NOMO-1 treated with dmso at 0.1 percent for 144 hours (cell line): ENCODE measurements around the gene KRT76.

Source experiments
- DNase-seq: peaks from one replicate; lab custom pipeline; 2025; ENCODE audit not compliant: unreplicated experiment; lab: John Stamatoyannopoulos, UW

Gene KRT76

GRCh38 chr12:52742196-52742580 lies 35.0 kb downstream of the KRT76 start:
- DNase-seq = no peak

GRCh38 chr12:52741375-52742195 lies 35.6 kb downstream of the KRT76 start:
- DNase-seq = peak; percentile 11

GRCh38 chr12:52740584-52740983 lies 36.6 kb downstream of the KRT76 start:
- no peak for DNase-seq

- no peak for DNase-seq
Measured at GRCh38 chr12:52739963-52740362, 37.2 kb downstream of the KRT76 start.

GRCh38 chr12:52735816-52736632 lies 41.1 kb downstream of the KRT76 start:
- DNase-seq = no peak

GRCh38 chr12:52735106-52735505 lies 42.0 kb downstream of the KRT76 start:
- DNase-seq = no peak

GRCh38 chr12:52730793-52731192 lies 46.4 kb downstream of the KRT76 start:
- no peak for DNase-seq

- DNase-seq = no peak
Measured at GRCh38 chr12:52730383-52730782, 46.8 kb downstream of the KRT76 start.

- no peak for DNase-seq
Measured at GRCh38 chr12:52729147-52729546, 48.0 kb downstream of the KRT76 start.

GRCh38 chr12:52728374-52728773 lies 48.8 kb downstream of the KRT76 start:
- DNase-seq = no peak

- DNase-seq = no peak
Measured at GRCh38 chr12:52727037-52727436, 50.1 kb downstream of the KRT76 start.

- no peak for DNase-seq
Measured at GRCh38 chr12:52726451-52726850, 50.7 kb downstream of the KRT76 start.

GRCh38 chr12:52724384-52724783 lies 52.8 kb downstream of the KRT76 start:
- DNase-seq = no peak

- DNase-seq = no peak
Measured at GRCh38 chr12:52722680-52723079, 54.5 kb downstream of the KRT76 start.

GRCh38 chr12:52721838-52722470 lies 55.2 kb downstream of the KRT76 start:
- no peak for DNase-seq

GRCh38 chr12:52720365-52720886 lies 56.7 kb downstream of the KRT76 start:
- no peak for DNase-seq
